ENCODE measurements around the gene AMIGO3. TPM values are rescaled to one million over a fixed set of nuclear protein-coding genes. Genes with fewer than 3 reads are reported as not detected.
"Not testable (repeated sequence)": the region's sequence is repeated elsewhere in the genome, so short reads cannot be mapped to it uniquely, and the experiment has no call there.

AMIGO3 gene
- total RNA-seq, 1 donor from 2014 or later: not detected

DNA sequence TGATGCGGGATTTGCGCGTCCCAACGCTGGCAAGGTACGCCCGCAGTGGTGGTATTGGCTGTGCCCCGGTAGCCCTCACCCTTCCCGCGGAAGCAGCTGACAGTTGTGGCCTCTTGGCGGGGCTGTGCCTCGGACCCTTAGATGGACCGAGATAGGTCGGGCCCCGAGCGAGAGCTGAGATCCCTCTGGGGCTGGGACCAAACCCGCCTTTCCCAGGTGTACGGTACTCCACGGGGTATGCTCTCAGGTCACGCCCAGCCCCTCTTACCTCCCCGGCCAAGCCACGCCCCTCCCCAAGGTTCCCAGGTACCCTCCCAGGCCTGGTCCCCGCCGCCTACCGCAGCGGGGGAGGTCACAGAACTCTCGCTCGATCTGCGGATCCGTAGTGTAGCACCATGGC, 33.1 kb downstream of the AMIGO3 start:
- H3K79me2 ChIP-seq (ENCODE audit: low read depth): peaks cover 13% of the 10 kb centered on the region
- H3K4me1 ChIP-seq; H3K27me3 Mint-ChIP-seq (ENCODE audit: insufficient read depth, low read depth); H3K9me3 ChIP-seq (ENCODE audit: low read depth); H3K9ac ChIP-seq; H3K36me3 Mint-ChIP-seq; H4K20me1 ChIP-seq (ENCODE audit: low read depth); H3K27ac Mint-ChIP-seq; H3K9me3 Mint-ChIP-seq; H3K36me3 ChIP-seq; H3K27ac ChIP-seq: not testable (repeated sequence)
- Mint-ChIP-seq H3K4me3 (peak overlapping the region; percentile 71), H3K4me1 (peaks cover 20% of the 10 kb centered on the region)
- TF ChIP-seq, protein P1, sequence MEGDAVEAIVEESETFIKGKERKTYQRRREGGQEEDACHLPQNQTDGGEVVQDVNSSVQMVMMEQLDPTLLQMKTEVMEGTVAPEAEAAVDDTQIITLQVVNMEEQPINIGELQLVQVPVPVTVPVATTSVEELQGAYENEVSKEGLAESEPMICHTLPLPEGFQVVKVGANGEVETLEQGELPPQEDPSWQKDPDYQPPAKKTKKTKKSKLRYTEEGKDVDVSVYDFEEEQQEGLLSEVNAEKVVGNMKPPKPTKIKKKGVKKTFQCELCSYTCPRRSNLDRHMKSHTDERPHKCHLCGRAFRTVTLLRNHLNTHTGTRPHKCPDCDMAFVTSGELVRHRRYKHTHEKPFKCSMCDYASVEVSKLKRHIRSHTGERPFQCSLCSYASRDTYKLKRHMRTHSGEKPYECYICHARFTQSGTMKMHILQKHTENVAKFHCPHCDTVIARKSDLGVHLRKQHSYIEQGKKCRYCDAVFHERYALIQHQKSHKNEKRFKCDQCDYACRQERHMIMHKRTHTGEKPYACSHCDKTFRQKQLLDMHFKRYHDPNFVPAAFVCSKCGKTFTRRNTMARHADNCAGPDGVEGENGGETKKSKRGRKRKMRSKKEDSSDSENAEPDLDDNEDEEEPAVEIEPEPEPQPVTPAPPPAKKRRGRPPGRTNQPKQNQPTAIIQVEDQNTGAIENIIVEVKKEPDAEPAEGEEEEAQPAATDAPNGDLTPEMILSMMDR (IDR thresholded peaks at IDR 0.05): peak; percentile 8
- peak overlapping the region; percentile 27 for H2AFZ ChIP-seq (replicated peaks)
- H3K4me2 ChIP-seq: peak overlapping the region; percentile 68
- H3K27me3 ChIP-seq: peaks cover 19% of the 10 kb centered on the region
- H3F3A ChIP-seq (ENCODE audit: low read depth): peaks cover 19% of the 10 kb centered on the region
- H3K4me3 ChIP-seq: peak overlapping the region; percentile 41
- DNase-seq (ENCODE audit: low spot score): peak; percentile 69

DNA sequence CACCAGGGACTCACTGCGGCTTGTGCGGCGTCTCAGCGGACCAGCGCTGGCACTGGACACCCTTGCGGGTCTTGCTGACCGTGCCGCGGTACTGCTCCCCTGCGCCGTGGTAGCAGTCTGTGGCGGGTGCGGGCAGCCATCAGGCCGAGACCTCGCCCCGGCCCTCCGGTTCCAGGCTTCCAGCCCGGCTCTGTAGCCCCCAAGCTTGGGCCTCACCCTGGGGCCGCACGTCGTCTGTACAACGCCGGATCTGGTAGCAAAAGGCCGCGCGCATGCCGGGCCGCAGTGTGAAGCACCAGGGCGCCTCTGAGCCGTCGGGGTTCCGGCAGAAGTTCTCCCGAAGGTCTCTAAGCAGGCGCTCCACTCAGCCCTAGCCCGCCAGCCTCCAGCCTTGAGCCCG, 33.6 kb downstream of the AMIGO3 start:
- H3K27me3 Mint-ChIP-seq (ENCODE audit: insufficient read depth, low read depth); H3K36me3 ChIP-seq; H3K4me3 Mint-ChIP-seq; DNase-seq (ENCODE audit: low spot score); H2AFZ ChIP-seq (replicated peaks); H4K20me1 ChIP-seq (ENCODE audit: low read depth); H3K9ac ChIP-seq; H3K4me1 ChIP-seq; H3K36me3 Mint-ChIP-seq; H3K9me3 Mint-ChIP-seq; H3K9me3 ChIP-seq (ENCODE audit: low read depth); H3K27ac ChIP-seq; H3K27ac Mint-ChIP-seq: not testable (repeated sequence)
- Histone ChIP-seq H3K4me2 (peak overlapping the region; percentile 68), H3K79me2 (ENCODE audit: low read depth) (peaks cover 12% of the 10 kb centered on the region), H3F3A (ENCODE audit: low read depth) (peaks cover 19% of the 10 kb centered on the region), H3K4me3 (peak overlapping the region; percentile 41), H3K27me3 (peaks cover 19% of the 10 kb centered on the region)
- peaks cover 17% of the 10 kb centered on the region for H3K4me1 Mint-ChIP-seq

DNA sequence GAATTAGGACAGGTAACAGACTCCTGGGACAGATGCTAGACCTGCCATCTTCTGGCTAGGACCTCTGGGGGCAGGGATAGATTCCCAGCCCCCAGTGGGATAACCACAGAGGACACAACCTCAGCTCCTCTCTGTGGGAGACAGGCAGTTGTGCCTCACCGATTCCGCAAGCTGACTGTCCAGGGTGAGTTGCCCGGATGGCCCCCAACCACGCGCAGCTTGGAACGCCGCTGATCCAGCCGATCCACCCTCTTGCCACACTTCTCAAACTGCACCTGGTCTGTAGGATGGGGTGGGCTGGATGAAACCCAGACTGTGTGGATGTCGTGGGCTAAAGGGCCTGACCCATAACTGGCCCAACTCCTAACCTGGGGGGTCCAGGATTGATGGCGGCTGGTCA, 34.4 kb downstream of the AMIGO3 start:
- not testable (repeated sequence) for DNase-seq (ENCODE audit: low spot score); H3K27ac Mint-ChIP-seq; H3K4me2 ChIP-seq; H3K36me3 ChIP-seq; H3K4me1 ChIP-seq; H3K9ac ChIP-seq; H2AFZ ChIP-seq (replicated peaks); H3K9me3 Mint-ChIP-seq; H4K20me1 ChIP-seq (ENCODE audit: low read depth); H3K27me3 Mint-ChIP-seq (ENCODE audit: insufficient read depth, low read depth); H3K27ac ChIP-seq; H3K36me3 Mint-ChIP-seq; H3K9me3 ChIP-seq (ENCODE audit: low read depth); H3K4me3 ChIP-seq; H3K79me2 ChIP-seq (ENCODE audit: low read depth)
- peaks cover 19% of the 10 kb centered on the region for H3F3A ChIP-seq (ENCODE audit: low read depth)
- H3K27me3 ChIP-seq: peaks cover 19% of the 10 kb centered on the region
- H3K4me3 Mint-ChIP-seq: peak overlapping the region; percentile 59
- peaks cover 11% of the 10 kb centered on the region for H3K4me1 Mint-ChIP-seq

DNA sequence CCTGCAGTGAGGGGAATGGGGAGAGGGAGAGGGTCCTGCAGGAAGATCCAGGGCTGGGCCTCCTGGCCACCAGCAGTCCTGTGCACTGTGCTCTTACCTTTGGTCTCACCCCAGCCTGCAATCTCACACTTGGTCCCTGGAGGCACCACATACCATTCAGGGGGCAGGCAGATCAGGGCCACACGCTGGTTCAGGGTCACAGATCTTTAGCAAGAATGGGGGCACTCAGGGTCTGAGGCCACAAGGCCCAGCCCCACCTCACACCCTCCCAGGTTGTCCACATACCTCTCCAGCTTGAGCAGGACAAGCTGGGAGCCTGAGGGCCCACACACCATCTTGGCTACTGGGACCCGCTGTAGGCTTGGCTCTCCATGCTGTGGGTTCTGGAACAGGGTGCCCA, 35.0 kb downstream of the AMIGO3 start:
- not testable (repeated sequence) for H3K4me3 Mint-ChIP-seq; DNase-seq (ENCODE audit: low spot score); H3K36me3 ChIP-seq

DNA sequence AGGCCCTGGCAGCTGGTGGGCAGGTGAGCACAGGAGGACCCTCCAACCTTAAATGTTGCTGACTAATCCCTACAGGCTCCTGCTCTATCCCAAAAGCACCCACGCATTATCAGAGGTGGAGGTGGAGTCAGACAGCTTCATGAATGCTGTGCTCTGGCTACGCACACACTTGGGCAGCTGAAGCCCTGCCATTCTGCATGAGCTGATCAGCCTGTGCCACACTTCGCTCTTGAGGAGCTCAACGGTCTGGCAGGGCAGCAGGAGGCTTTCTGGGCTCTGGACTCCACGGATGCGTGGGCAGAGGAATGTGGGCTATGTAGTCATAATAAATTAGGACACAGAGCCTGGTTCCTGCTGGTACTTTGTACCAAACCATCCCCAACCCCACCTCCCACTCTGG, 36.3 kb downstream of the AMIGO3 start:
- no peak overlapping the region for H3K4me2 ChIP-seq
- no peaks in the 10 kb centered on the region for H3K79me2 ChIP-seq (ENCODE audit: low read depth)
- Mint-ChIP-seq H3K27ac (no peak overlapping the region), H3K4me3 (no peak overlapping the region), H3K36me3 (peaks cover 14% of the 10 kb centered on the region), H3K27me3 (ENCODE audit: insufficient read depth, low read depth) (peaks cover 3% of the 10 kb centered on the region), H3K9me3 (no peaks in the 10 kb centered on the region), H3K4me1 (peaks cover 4% of the 10 kb centered on the region)
- H3K9ac ChIP-seq: no peak overlapping the region
- H2AFZ ChIP-seq (replicated peaks): no peak overlapping the region
- H3K27me3 ChIP-seq: peaks cover 19% of the 10 kb centered on the region
- no peak for DNase-seq (ENCODE audit: low spot score)
- no peaks in the 10 kb centered on the region for H3K4me1 ChIP-seq
- no peak overlapping the region for H3K4me3 ChIP-seq
- TF ChIP-seq, protein P1 (IDR thresholded peaks at IDR 0.05): no peak
- TF ChIP-seq EZH2phosphoT487 (IDR thresholded peaks at IDR 0.05): no peak
- TF ChIP-seq EZH2 (IDR thresholded peaks at IDR 0.05): no peak
- peaks cover 9% of the 10 kb centered on the region for H3F3A ChIP-seq (ENCODE audit: low read depth)
- no peaks in the 10 kb centered on the region for H3K9me3 ChIP-seq (ENCODE audit: low read depth)
- H3K36me3 ChIP-seq: no peaks in the 10 kb centered on the region
- no peak overlapping the region for H3K27ac ChIP-seq
- no peaks in the 10 kb centered on the region for H4K20me1 ChIP-seq (ENCODE audit: low read depth)

More for the DNA sequence above, 35.0 kb downstream of the AMIGO3 start:
- not testable (repeated sequence) for H3K4me1 ChIP-seq; H3K9me3 Mint-ChIP-seq; H3K4me3 ChIP-seq; H3K9ac ChIP-seq; H4K20me1 ChIP-seq (ENCODE audit: low read depth); H3K4me1 Mint-ChIP-seq; H3K79me2 ChIP-seq (ENCODE audit: low read depth); H3K27ac ChIP-seq; H3K4me2 ChIP-seq; H3K27me3 Mint-ChIP-seq (ENCODE audit: insufficient read depth, low read depth); H2AFZ ChIP-seq (replicated peaks); H3K27ac Mint-ChIP-seq; H3K9me3 ChIP-seq (ENCODE audit: low read depth)
- H3K36me3 Mint-ChIP-seq: peaks cover 12% of the 10 kb centered on the region
- peaks cover 19% of the 10 kb centered on the region for H3F3A ChIP-seq (ENCODE audit: low read depth)
- peaks cover 19% of the 10 kb centered on the region for H3K27me3 ChIP-seq

Measured in neural progenitor cell (in vitro differentiated cells).